Measurements from ENCODE around the gene RASD1.

- TF ChIP-seq POLR2A (IDR thresholded peaks at IDR 0.05; ENCODE audit: low read length) (no peak), MYC (IDR thresholded peaks at IDR 0.05; ENCODE audit: borderline replicate concordance, low read length) (no peak), RAD21 (conservative IDR thresholded peaks at IDR 0.05 in 1 of 2, IDR thresholded peaks at IDR 0.05 in 1 of 2) (no peak), FOXS1 (CRISPR knock-in tag; IDR thresholded peaks at IDR 0.05) (no peak), KDM1A (IDR thresholded peaks at IDR 0.05; ENCODE audit: low read depth) (no peak), MAX (IDR thresholded peaks at IDR 0.05) (no peak), CEBPB (IDR thresholded peaks at IDR 0.05) (no peak), GATA3 (IDR thresholded peaks at IDR 0.05; ENCODE audit: borderline replicate concordance) (no peak), PHF8 (IDR thresholded peaks at IDR 0.05; ENCODE audit: borderline replicate concordance, low read depth) (no peak), FOSL2 (IDR thresholded peaks at IDR 0.05) (no peak), FOSL2 (CRISPR knock-in tag; IDR thresholded peaks at IDR 0.05) (no peak)
- TF ChIP-seq, protein P1, sequence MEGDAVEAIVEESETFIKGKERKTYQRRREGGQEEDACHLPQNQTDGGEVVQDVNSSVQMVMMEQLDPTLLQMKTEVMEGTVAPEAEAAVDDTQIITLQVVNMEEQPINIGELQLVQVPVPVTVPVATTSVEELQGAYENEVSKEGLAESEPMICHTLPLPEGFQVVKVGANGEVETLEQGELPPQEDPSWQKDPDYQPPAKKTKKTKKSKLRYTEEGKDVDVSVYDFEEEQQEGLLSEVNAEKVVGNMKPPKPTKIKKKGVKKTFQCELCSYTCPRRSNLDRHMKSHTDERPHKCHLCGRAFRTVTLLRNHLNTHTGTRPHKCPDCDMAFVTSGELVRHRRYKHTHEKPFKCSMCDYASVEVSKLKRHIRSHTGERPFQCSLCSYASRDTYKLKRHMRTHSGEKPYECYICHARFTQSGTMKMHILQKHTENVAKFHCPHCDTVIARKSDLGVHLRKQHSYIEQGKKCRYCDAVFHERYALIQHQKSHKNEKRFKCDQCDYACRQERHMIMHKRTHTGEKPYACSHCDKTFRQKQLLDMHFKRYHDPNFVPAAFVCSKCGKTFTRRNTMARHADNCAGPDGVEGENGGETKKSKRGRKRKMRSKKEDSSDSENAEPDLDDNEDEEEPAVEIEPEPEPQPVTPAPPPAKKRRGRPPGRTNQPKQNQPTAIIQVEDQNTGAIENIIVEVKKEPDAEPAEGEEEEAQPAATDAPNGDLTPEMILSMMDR (IDR thresholded peaks at IDR 0.05): no peak
- TF ChIP-seq, protein P2, sequence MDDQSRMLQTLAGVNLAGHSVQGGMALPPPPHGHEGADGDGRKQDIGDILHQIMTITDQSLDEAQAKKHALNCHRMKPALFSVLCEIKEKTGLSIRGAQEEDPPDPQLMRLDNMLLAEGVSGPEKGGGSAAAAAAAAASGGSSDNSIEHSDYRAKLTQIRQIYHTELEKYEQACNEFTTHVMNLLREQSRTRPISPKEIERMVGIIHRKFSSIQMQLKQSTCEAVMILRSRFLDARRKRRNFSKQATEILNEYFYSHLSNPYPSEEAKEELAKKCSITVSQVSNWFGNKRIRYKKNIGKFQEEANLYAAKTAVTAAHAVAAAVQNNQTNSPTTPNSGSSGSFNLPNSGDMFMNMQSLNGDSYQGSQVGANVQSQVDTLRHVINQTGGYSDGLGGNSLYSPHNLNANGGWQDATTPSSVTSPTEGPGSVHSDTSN (IDR thresholded peaks at IDR 0.05): no peak
Measured at GRCh38 chr17:17541640-17542001, 45.4 kb upstream of the RASD1 start.

Data from A549 (cell line).